Thyroid gland (tissue), 4 donors: ENCODE measurements around the gene POC1B.

Experiments used
- CTCF ChIP-seq, 6 experiments: fragments of 200-600 bp in 3 of 6; fragments of 450-650 bp in 3 of 6; sonication (generic) in 3 of 6; IDR thresholded peaks; one replicate each; pipeline ENCODE4 v1.5.1; 2016 to 2019; ENCODE audit warnings: antibody characterized with exemption in 6 of 6, mild to moderate bottlenecking in 2 of 6, inconsistent platforms in 1 of 6, moderate library complexity in 1 of 6
- POLR2A ChIP-seq, 2 donors: fragments of 450-650 bp; IDR thresholded peaks; one replicate each; pipeline ENCODE4 v1.6.1; 2017; ENCODE audit warnings: antibody characterized with exemption in 2 of 2, mild to moderate bottlenecking in 2 of 2, moderate library complexity in 1 of 2

GRCh38 chr12:89461649-89462612 lies 63.9 kb downstream of the POC1B start:
- TF ChIP-seq CTCF (IDR thresholded peaks at IDR 0.05), result peak in 4 of 6 experiments; percentile 51 to 88 (median 66)
- no peak for TF ChIP-seq POLR2A (IDR thresholded peaks at IDR 0.05)
